CD14-positive monocyte (primary cell): Measurements from ENCODE around the gene COQ3. TPM values are rescaled to one million over a fixed set of nuclear protein-coding genes. Genes with fewer than 3 reads are reported as not detected.

Experiments
- DNase-seq, 3 donors: peaks; one replicate each; pipeline ENCODE4 v3.0.0-alpha.2; 2011 to 2022
- H2AFZ ChIP-seq: 2 replicates; pipeline ENCODE4 v1.6.0; 2012; ENCODE audit warnings: mild to moderate bottlenecking, low read depth, low read length, inconsistent platforms; ENCODE audit not compliant: insufficient read depth, poor library complexity, severe bottlenecking
- H3K27ac ChIP-seq, 2 donors: 1 replicate in 1 of 2; 2 replicates in 1 of 2; pipeline ENCODE4 v1.5.1; 2012 to 2013; ENCODE audit warnings: low read length in 2 of 2, control low read depth in 1 of 2, inconsistent platforms in 1 of 2, low read depth in 1 of 2, mild to moderate bottlenecking in 1 of 2
- H3K27me3 ChIP-seq, 2 donors: one replicate each; pipeline versions ENCODE4 v1.6.0 to v1.6.1; 2011 to 2013; ENCODE audit warnings: low read length in 2 of 2; ENCODE audit not compliant: control insufficient read depth in 2 of 2, insufficient read depth in 2 of 2
- H3K36me3 ChIP-seq, 2 donors: replicated peaks in 1 of 2; 1 replicate in 1 of 2; 2 replicates in 1 of 2; pipeline versions ENCODE4 v1.5.1 to v1.6.1; 2012 to 2013; ENCODE audit warnings: low read length in 2 of 2, control low read depth in 1 of 2, inconsistent platforms in 1 of 2, mild to moderate bottlenecking in 1 of 2; ENCODE audit not compliant: insufficient read depth in 2 of 2, control insufficient read depth in 1 of 2
- H3K4me1 ChIP-seq, 2 donors: 1 replicate in 1 of 2; 2 replicates in 1 of 2; pipeline versions ENCODE4 v1.5.1 to v1.6.1; 2012 to 2013; ENCODE audit warnings: low read length in 2 of 2, control low read depth in 1 of 2, inconsistent platforms in 1 of 2, mild to moderate bottlenecking in 1 of 2, moderate library complexity in 1 of 2; ENCODE audit not compliant: insufficient read depth in 2 of 2, control insufficient read depth in 1 of 2
- H3K4me2 ChIP-seq: replicated peaks from 2 replicates; pipeline ENCODE3; 2012; ENCODE audit warnings: low read length, moderate library complexity, mild to moderate bottlenecking; ENCODE audit not compliant: poor library complexity, severe bottlenecking; ENCODE audit errors: extremely low read depth
- H3K4me3 ChIP-seq, 3 experiments: fragments of 200-600 bp in 1 of 3; sonication (generic) in 1 of 3; replicated peaks in 1 of 3; 1 replicate in 2 of 3; 2 replicates in 1 of 3; pipeline ENCODE4 v1.5.1; 2011 to 2013; ENCODE audit warnings: low read length in 3 of 3, mild to moderate bottlenecking in 3 of 3, control low read depth in 2 of 3, low read depth in 2 of 3, inconsistent platforms in 1 of 3, moderate library complexity in 1 of 3
- H3K79me2 ChIP-seq: 2 replicates; pipeline ENCODE4 v1.6.0; 2012; ENCODE audit warnings: mild to moderate bottlenecking, control low read depth, inconsistent platforms, low read length, moderate library complexity; ENCODE audit not compliant: insufficient read depth
- H3K9ac ChIP-seq: 2 replicates; pipeline ENCODE4 v1.6.0; 2017; ENCODE audit warnings: low read length, mild to moderate bottlenecking; ENCODE audit not compliant: insufficient read depth, poor library complexity, severe bottlenecking
- H3K9me3 ChIP-seq, 2 donors: replicated peaks in 1 of 2; 1 replicate in 1 of 2; 2 replicates in 1 of 2; pipeline versions ENCODE4 v1.5.1 to v1.6.1; 2012 to 2013; ENCODE audit warnings: low read length in 2 of 2, control low read depth in 1 of 2; ENCODE audit not compliant: control insufficient read depth in 1 of 2, insufficient read depth in 1 of 2
- H4K20me1 ChIP-seq: 2 replicates; pipeline ENCODE4 v1.6.0; 2012; ENCODE audit warnings: mild to moderate bottlenecking, low read length, control low read depth, moderate library complexity; ENCODE audit not compliant: insufficient read depth
- H3K27ac Mint-ChIP-seq, 7 donors: one replicate each; pipeline ENCODE4 v1.8.0; 2020; ENCODE audit warnings: mild to moderate bottlenecking in 7 of 7, mixed read lengths in 7 of 7, moderate library complexity in 6 of 7, inconsistent platforms in 2 of 7
- H3K27me3 Mint-ChIP-seq, 3 donors: one replicate each; pipeline ENCODE4 v1.8.0; 2021 to 2022; ENCODE audit warnings: low read depth in 3 of 3, mild to moderate bottlenecking in 3 of 3, mixed read lengths in 3 of 3, moderate library complexity in 3 of 3, inconsistent platforms in 1 of 3
- H3K36me3 Mint-ChIP-seq, 2 donors: one replicate each; pipeline ENCODE4 v1.8.0; 2020; ENCODE audit warnings: mixed read lengths in 2 of 2, inconsistent platforms in 1 of 2, mild to moderate bottlenecking in 1 of 2
- H3K4me1 Mint-ChIP-seq: one replicate; pipeline ENCODE4 v1.8.0; 2020; ENCODE audit warnings: mild to moderate bottlenecking, mixed read lengths
- H3K4me3 Mint-ChIP-seq, 2 donors: one replicate each; pipeline ENCODE4 v1.8.0; 2020; ENCODE audit warnings: mild to moderate bottlenecking in 2 of 2, mixed read lengths in 2 of 2, moderate library complexity in 1 of 2
- H3K9me3 Mint-ChIP-seq, 7 donors: one replicate each; pipeline ENCODE4 v1.8.0; 2020 to 2022; ENCODE audit warnings: mixed read lengths in 7 of 7, mild to moderate bottlenecking in 6 of 7, moderate library complexity in 6 of 7, inconsistent platforms in 2 of 7
- intact Hi-C, 2 donors: fragments of 100-400 bp; cut with micrococcal nuclease; formaldehyde crosslinking; loops; one replicate each; pipeline versions ENCODE4 v1.15.0 to v1.15.1; 2023
- polyA plus RNA-seq, 3 donors: library from polyadenylated mRNA; depleted of rRNA in 1 of 3; unstranded in 2 of 3; stranded (reverse) in 1 of 3; fragments of 300-500 nt in 2 of 3; fragments of >200 nt in 1 of 3; fragmentation: Illumina TruSeq in 2 of 3; gene quantifications; 1 replicate in 2 of 3; 2 replicates in 1 of 3; pipeline ENCODE4 v1.2.3, GENCODE V29; 2012 to 2021
- TF ChIP-seq, protein P1 (sequence below): fragments of 200-600 bp; IDR thresholded peaks from one replicate; pipeline ENCODE4 v1.8.0; 2022; ENCODE audit warnings: antibody characterized with exemption, mild to moderate bottlenecking

The COQ3 gene
- polyA plus RNA-seq, 3 donors = 1.5 to 2.3 (median 1.6) TPM

DNA sequence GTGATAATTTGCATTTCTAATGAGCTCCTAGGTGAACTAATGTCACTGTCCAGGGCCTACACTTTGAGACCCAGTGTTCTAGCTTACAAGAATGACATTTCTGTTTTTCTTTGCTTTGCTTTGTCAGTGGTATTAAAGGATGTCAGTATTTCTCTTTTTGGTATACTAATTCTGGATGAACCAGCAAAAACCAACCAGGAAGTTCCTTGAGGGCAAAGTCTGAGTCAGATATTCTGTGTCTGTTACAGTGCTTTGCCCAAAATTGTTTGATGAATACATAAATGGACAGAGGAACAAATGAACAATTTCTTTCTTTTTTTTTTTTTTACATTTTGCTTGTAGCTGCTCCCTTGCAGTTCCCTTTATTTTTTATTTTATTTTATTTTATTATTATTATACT is 15.4 kb downstream of the COQ3 start:
- Histone ChIP-seq H3K36me3 (no peaks in the 10 kb centered on the region), H4K20me1 (no peaks in the 10 kb centered on the region), H2AFZ (no peak overlapping the region), H3K27me3 (no peaks in the 10 kb centered on the region), H3K9ac (no peak overlapping the region), H3K27ac (no peak overlapping the region), H3K4me1 (no peaks in the 10 kb centered on the region), H3K79me2 (no peaks in the 10 kb centered on the region), H3K4me2 (no peak overlapping the region), H3K4me3 (no peak overlapping the region), H3K9me3 (no peaks in the 10 kb centered on the region)
- H3K4me1 Mint-ChIP-seq = no peaks in the 10 kb centered on the region
- peaks cover 0 to 2% (median 0%) of the 10 kb centered on the region in 3 donors for H3K27me3 Mint-ChIP-seq
- intact Hi-C loops = no loop called here
- DNase-seq = no peak
- TF ChIP-seq, protein P1, sequence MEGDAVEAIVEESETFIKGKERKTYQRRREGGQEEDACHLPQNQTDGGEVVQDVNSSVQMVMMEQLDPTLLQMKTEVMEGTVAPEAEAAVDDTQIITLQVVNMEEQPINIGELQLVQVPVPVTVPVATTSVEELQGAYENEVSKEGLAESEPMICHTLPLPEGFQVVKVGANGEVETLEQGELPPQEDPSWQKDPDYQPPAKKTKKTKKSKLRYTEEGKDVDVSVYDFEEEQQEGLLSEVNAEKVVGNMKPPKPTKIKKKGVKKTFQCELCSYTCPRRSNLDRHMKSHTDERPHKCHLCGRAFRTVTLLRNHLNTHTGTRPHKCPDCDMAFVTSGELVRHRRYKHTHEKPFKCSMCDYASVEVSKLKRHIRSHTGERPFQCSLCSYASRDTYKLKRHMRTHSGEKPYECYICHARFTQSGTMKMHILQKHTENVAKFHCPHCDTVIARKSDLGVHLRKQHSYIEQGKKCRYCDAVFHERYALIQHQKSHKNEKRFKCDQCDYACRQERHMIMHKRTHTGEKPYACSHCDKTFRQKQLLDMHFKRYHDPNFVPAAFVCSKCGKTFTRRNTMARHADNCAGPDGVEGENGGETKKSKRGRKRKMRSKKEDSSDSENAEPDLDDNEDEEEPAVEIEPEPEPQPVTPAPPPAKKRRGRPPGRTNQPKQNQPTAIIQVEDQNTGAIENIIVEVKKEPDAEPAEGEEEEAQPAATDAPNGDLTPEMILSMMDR = no peak
- no peak overlapping the region for H3K27ac Mint-ChIP-seq
- H3K36me3 Mint-ChIP-seq = no peaks in the 10 kb centered on the region
- no peaks in the 10 kb centered on the region for H3K9me3 Mint-ChIP-seq
- H3K4me3 Mint-ChIP-seq = no peak overlapping the region

DNA sequence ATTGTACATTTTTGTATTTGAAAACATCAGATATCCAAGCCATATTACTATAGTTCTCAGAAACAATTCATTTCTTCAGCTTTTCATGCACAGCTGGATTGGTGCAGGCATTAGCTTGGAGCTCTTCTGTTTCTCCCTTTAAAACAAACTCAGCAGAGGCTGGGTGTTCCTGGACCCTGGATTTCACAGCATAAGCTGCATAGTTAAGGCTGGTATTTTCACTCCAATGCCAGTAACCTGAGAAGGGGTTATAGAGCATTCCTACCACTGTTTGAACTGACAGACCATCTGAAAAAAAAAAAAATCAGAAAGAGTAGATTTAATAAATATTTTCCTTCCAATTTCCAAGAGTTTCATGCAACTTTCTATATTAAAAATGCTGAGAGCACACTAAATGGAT is 24.5 kb downstream of the COQ3 start:
- Histone ChIP-seq H3K9ac (no peak overlapping the region), H3K4me3 (no peak overlapping the region), H3K9me3 (no peaks in the 10 kb centered on the region), H3K79me2 (no peaks in the 10 kb centered on the region), H3K4me2 (no peak overlapping the region), H4K20me1 (no peaks in the 10 kb centered on the region), H2AFZ (no peak overlapping the region), H3K27me3 (no peaks in the 10 kb centered on the region), H3K36me3 (no peaks in the 10 kb centered on the region), H3K27ac (no peak overlapping the region), H3K4me1 (no peaks in the 10 kb centered on the region)
- no peak for DNase-seq
- H3K9me3 Mint-ChIP-seq = peaks cover 0 to 1% (median 0%) of the 10 kb centered on the region in 7 donors
- H3K36me3 Mint-ChIP-seq = no peaks in the 10 kb centered on the region
- TF ChIP-seq, protein P1 = no peak
- H3K4me1 Mint-ChIP-seq = no peaks in the 10 kb centered on the region
- intact Hi-C loops = no loop called here
- H3K27ac Mint-ChIP-seq = no peak overlapping the region
- H3K4me3 Mint-ChIP-seq = no peak overlapping the region
- peaks cover under 1 to 4% (median 3%) of the 10 kb centered on the region in 3 donors for H3K27me3 Mint-ChIP-seq
